Measurements from ENCODE around the gene EXOC7. TPM values are rescaled to one million over a fixed set of nuclear protein-coding genes. Genes with fewer than 3 reads are reported as not detected.

The EXOC7 gene
- total RNA-seq, 1 experiment from 2014 or later = 114 TPM

DNA sequence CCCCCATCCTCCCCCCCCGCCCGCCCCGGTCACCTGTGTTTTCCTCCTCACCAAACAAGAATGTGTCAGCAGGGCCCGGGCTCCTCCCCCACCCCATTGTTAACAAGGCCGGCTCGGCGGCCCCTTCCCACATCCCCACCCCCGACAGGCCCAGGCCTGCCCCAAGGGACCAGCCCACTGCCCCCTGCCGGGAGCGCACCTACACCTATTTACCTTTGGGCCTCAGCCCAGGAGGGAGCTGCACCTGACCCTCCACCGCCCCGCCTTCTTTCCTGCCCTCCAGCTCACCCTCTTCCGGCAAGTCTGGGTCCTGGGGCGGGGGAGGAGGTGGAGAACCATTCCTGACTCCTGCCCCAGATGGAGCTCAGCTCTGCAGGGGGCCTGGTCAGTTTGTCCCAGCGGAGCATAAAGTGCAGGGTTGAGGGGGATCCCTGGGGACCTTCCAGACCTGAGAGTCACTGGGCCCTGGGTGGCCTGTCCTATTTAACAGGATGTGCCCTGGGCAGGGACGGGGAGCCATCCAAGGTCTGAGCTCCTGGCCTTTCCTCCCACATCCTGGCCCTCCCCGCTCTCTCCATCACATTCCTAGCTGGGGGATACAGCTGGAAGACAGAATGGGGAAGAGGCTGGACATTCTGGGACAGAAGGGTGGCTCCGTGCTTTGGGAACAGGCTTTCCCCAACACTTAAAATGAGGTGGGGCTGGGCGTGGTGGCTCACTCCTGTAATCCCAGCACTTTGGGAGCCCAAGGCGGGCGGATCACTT lies 29.2 kb upstream of the EXOC7 start (continued):
- TF ChIP-seq, protein P1, sequence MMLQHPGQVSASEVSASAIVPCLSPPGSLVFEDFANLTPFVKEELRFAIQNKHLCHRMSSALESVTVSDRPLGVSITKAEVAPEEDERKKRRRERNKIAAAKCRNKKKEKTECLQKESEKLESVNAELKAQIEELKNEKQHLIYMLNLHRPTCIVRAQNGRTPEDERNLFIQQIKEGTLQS (IDR thresholded peaks at IDR 0.05) = no peak
- TF ChIP-seq CBX3 (IDR thresholded peaks at IDR 0.05; ENCODE audit: low read depth) (no peak), ELF1 (IDR thresholded peaks at IDR 0.05; ENCODE audit: borderline replicate concordance, low read depth) (no peak)
- TF ChIP-seq, protein P2, sequence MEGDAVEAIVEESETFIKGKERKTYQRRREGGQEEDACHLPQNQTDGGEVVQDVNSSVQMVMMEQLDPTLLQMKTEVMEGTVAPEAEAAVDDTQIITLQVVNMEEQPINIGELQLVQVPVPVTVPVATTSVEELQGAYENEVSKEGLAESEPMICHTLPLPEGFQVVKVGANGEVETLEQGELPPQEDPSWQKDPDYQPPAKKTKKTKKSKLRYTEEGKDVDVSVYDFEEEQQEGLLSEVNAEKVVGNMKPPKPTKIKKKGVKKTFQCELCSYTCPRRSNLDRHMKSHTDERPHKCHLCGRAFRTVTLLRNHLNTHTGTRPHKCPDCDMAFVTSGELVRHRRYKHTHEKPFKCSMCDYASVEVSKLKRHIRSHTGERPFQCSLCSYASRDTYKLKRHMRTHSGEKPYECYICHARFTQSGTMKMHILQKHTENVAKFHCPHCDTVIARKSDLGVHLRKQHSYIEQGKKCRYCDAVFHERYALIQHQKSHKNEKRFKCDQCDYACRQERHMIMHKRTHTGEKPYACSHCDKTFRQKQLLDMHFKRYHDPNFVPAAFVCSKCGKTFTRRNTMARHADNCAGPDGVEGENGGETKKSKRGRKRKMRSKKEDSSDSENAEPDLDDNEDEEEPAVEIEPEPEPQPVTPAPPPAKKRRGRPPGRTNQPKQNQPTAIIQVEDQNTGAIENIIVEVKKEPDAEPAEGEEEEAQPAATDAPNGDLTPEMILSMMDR (IDR thresholded peaks at IDR 0.05 in 2 of 3, conservative IDR thresholded peaks at IDR 0.05 in 1 of 3; ENCODE audit: borderline replicate concordance in 1 of 3, insufficient read depth in 1 of 3, low read depth in 2 of 3, low read length in 2 of 3) = peak in 2 of 3 experiments; percentile 21 to 35; a peak in 2 of 6 replicates
- TF ChIP-seq, protein P3, sequence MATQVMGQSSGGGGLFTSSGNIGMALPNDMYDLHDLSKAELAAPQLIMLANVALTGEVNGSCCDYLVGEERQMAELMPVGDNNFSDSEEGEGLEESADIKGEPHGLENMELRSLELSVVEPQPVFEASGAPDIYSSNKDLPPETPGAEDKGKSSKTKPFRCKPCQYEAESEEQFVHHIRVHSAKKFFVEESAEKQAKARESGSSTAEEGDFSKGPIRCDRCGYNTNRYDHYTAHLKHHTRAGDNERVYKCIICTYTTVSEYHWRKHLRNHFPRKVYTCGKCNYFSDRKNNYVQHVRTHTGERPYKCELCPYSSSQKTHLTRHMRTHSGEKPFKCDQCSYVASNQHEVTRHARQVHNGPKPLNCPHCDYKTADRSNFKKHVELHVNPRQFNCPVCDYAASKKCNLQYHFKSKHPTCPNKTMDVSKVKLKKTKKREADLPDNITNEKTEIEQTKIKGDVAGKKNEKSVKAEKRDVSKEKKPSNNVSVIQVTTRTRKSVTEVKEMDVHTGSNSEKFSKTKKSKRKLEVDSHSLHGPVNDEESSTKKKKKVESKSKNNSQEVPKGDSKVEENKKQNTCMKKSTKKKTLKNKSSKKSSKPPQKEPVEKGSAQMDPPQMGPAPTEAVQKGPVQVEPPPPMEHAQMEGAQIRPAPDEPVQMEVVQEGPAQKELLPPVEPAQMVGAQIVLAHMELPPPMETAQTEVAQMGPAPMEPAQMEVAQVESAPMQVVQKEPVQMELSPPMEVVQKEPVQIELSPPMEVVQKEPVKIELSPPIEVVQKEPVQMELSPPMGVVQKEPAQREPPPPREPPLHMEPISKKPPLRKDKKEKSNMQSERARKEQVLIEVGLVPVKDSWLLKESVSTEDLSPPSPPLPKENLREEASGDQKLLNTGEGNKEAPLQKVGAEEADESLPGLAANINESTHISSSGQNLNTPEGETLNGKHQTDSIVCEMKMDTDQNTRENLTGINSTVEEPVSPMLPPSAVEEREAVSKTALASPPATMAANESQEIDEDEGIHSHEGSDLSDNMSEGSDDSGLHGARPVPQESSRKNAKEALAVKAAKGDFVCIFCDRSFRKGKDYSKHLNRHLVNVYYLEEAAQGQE (IDR thresholded peaks at IDR 0.05; ENCODE audit: low read depth) = no peak
